Stimulated activated CD4-positive, alpha-beta T cell treated with anti-CD3 and anti-CD28 coated beads, Interleukin-2, amount 100 ng/mL, for 4 hours (primary cell): ENCODE results near the gene SRPRA.

Source experiments
- DNase-seq: peaks from one replicate; pipeline ENCODE4 v3.0.0-alpha.2; 2020; ENCODE audit warnings: low read depth

SRPRA gene

GRCh38 chr11:126229858-126230540 lies 38.7 kb downstream of the SRPRA start:
- no peak for DNase-seq

- DNase-seq, result no peak
Measured at GRCh38 chr11:126226334-126227084, 42.2 kb downstream of the SRPRA start.

- no peak for DNase-seq
Measured at GRCh38 chr11:126225295-126225665, 43.4 kb downstream of the SRPRA start.

GRCh38 chr11:126224647-126225294 lies 43.9 kb downstream of the SRPRA start:
- DNase-seq, result no peak

GRCh38 chr11:126219547-126219946 lies 49.1 kb downstream of the SRPRA start:
- no peak for DNase-seq

- no peak for DNase-seq
Measured at GRCh38 chr11:126217491-126217890, 51.2 kb downstream of the SRPRA start.

GRCh38 chr11:126216526-126217305 lies 52.0 kb downstream of the SRPRA start:
- DNase-seq, result no peak

- no peak for DNase-seq
Measured at GRCh38 chr11:126214841-126215240, 53.9 kb downstream of the SRPRA start.

- no peak for DNase-seq
Measured at GRCh38 chr11:126214441-126214840, 54.3 kb downstream of the SRPRA start.
